Naive thymus-derived CD8-positive, alpha-beta T cell (primary cell): ENCODE data around the gene BRME1. TPM values are rescaled to one million over a fixed set of nuclear protein-coding genes. Genes with fewer than 3 reads are reported as not detected.

Experiments used
- ATAC-seq, 2 donors: fragments of 150-1000 bp; cut with Tn5 transposase in 1 of 2; sonication (Bioruptor Pico), chemical (Tn5 transposase) in 1 of 2; 1 replicate in 1 of 2; 2 replicates in 1 of 2; pipeline ENCODE4 v1.10.0; 2021; ENCODE audit warnings: mild to moderate bottlenecking in 2 of 2, moderate library complexity in 2 of 2
- POLR2A ChIA-PET: fragments of 350-600 bp; sonication (Branson Sonifier 250); formaldehyde crosslinking; loops from one replicate; lab custom pipeline; 2021; ENCODE audit warnings: antibody characterized with exemption; lab: Charles Lee
- DNase-seq, 10 donors: peaks; one replicate each; pipeline versions ENCODE4 v3.0.0 to v3.0.0-alpha.2; 2020 to 2022
- H3K27ac Mint-ChIP-seq, 10 donors: one replicate each; pipeline ENCODE4 v1.8.0; 2020 to 2022; ENCODE audit warnings: mild to moderate bottlenecking in 10 of 10, mixed read lengths in 10 of 10, moderate library complexity in 4 of 10, inconsistent platforms in 1 of 10
- H3K27me3 Mint-ChIP-seq, 5 donors: one replicate each; pipeline ENCODE4 v1.8.0; 2021 to 2022; ENCODE audit warnings: mixed read lengths in 5 of 5
- H3K36me3 Mint-ChIP-seq, 3 donors: one replicate each; pipeline ENCODE4 v1.8.0; 2020 to 2022; ENCODE audit warnings: mixed read lengths in 3 of 3, mild to moderate bottlenecking in 2 of 3, inconsistent platforms in 1 of 3
- H3K4me1 Mint-ChIP-seq, 4 donors: one replicate each; pipeline ENCODE4 v1.8.0; 2021 to 2022; ENCODE audit warnings: mixed read lengths in 4 of 4
- H3K4me3 Mint-ChIP-seq, 10 donors: one replicate each; pipeline ENCODE4 v1.8.0; 2020 to 2022; ENCODE audit warnings: mild to moderate bottlenecking in 10 of 10, mixed read lengths in 10 of 10, moderate library complexity in 6 of 10, inconsistent platforms in 1 of 10
- H3K9me3 Mint-ChIP-seq, 9 donors: one replicate each; pipeline ENCODE4 v1.8.0; 2020 to 2022; ENCODE audit warnings: mixed read lengths in 9 of 9, mild to moderate bottlenecking in 3 of 9, inconsistent platforms in 1 of 9, moderate library complexity in 1 of 9
- polyA plus RNA-seq, 3 donors: library from polyadenylated mRNA; unstranded; fragments of 300-500 nt; fragmentation: Illumina TruSeq; gene quantifications; one replicate each; pipeline ENCODE4 v1.2.3, GENCODE V29; 2021
- total RNA-seq, 8 experiments: library from RNA in 2 of 8; stranded (reverse) in 2 of 8; gene quantifications; one replicate each; pipeline ENCODE4 v1.2.3 and lab custom pipeline; 2021 to 2026

Gene BRME1
- total RNA-seq (1 to 10 TPM; 3.0 to 3.7 TPM), polyA plus RNA-seq (under 1 TPM; 0.49 to 0.94 (median 0.76) TPM), total RNA-seq (lab: John Stamatoyannopoulos, UW) (2.4 to 3.5 (median 2.7) reads per million in 6 experiments)

- POLR2A ChIA-PET = interaction anchor here (0.6 to 1.8 kb wide), 7 partner anchors 13 to 125 kb away, joined by 3 to 7 read pairs (median 4); partner anchors contain the start of genes IL27RA and RFX1
- H3K4me1 Mint-ChIP-seq = peaks cover 8 to 26% (median 20%) of the 10 kb centered on the region in 4 donors
- no peaks in the 10 kb centered on the region for H3K27me3 Mint-ChIP-seq
- peak within 1 kb of the TSS; percentile 80 to 89 (median 88) for H3K4me3 Mint-ChIP-seq
- H3K27ac Mint-ChIP-seq = peak within 1 kb of the TSS; percentile 60 to 95 (median 90)
- peaks cover 0 to 15% (median 1%) of the 10 kb centered on the region in 3 donors for H3K36me3 Mint-ChIP-seq
- DNase-seq (peak; percentile 88 to 96 (median 93)), ATAC-seq (peak; percentile 98 to 99)
- H3K9me3 Mint-ChIP-seq = no peaks in the 10 kb centered on the region
Measured at GRCh38 chr19:13905634-13906520, at the start of gene BRME1, which contains the start of gene CC2D1A. TSS of gene BRME1 (minus strand) at chr19:13906117. CDS start at chr19:13904892, 1,225 bp downstream. TSS of gene CC2D1A (plus strand) at chr19:13906201. CDS start at chr19:13906442, 241 bp downstream.

GRCh38 chr19:13954185-13954584 is 48.3 kb upstream of the BRME1 start:
- DNase-seq (no peak), ATAC-seq (no peak)
- Mint-ChIP-seq H3K4me3 (peak overlapping the region; percentile 36 to 99 (median 88)), H3K27ac (peak overlapping the region in 6 of 10 donors; percentile 29 to 81 (median 58)), H3K27me3 (no peaks in the 10 kb centered on the region), H3K36me3 (peaks cover 0 to 38% (median 2%) of the 10 kb centered on the region in 3 donors), H3K4me1 (peaks cover 8 to 36% (median 25%) of the 10 kb centered on the region in 4 donors), H3K9me3 (no peaks in the 10 kb centered on the region)
- POLR2A ChIA-PET = interaction anchor here (2.9 to 5.3 kb wide), 5 partner anchors 24 to 77 kb away, joined by 18 to 65 read pairs (median 38); partner anchors contain the start of genes IL27RA and RFX1

- POLR2A ChIA-PET = interaction anchor here (0.5 to 5.3 kb wide), 19 partner anchors 9 to 569 kb away, joined by 3 to 65 read pairs (median 4); partner anchors contain the start of genes IL27RA, MISP3 and RFX1
- Mint-ChIP-seq H3K9me3 (no peaks in the 10 kb centered on the region), H3K27me3 (no peaks in the 10 kb centered on the region), H3K4me1 (peaks cover 7 to 28% (median 25%) of the 10 kb centered on the region in 4 donors), H3K27ac (peak overlapping the region; percentile 53 to 97 (median 88)), H3K36me3 (peaks cover 0 to 33% (median 2%) of the 10 kb centered on the region in 3 donors), H3K4me3 (peak overlapping the region; percentile 74 to 99 (median 88))
- DNase-seq (peak in 1 of 10 donors; percentile 18), ATAC-seq (no peak)
Measured at GRCh38 chr19:13952931-13953531, 47.1 kb upstream of the BRME1 start.

- Mint-ChIP-seq H3K4me3 (peak within 1 kb of the TSS; percentile 88 to 99 (median 93)), H3K9me3 (no peaks in the 10 kb centered on the region), H3K27ac (peak within 1 kb of the TSS; percentile 88 to 98 (median 96)), H3K36me3 (peaks cover 0 to 28% (median 2%) of the 10 kb centered on the region in 3 donors), H3K27me3 (no peaks in the 10 kb centered on the region), H3K4me1 (peaks cover 7 to 28% (median 25%) of the 10 kb centered on the region in 4 donors)
- DNase-seq (peak; percentile 93 to 100 (median 99)), ATAC-seq (peak; percentile 96 to 97)
- POLR2A ChIA-PET = interaction anchor here (0.5 to 5.3 kb wide), 22 partner anchors 8 to 569 kb away, joined by 3 to 65 read pairs (median 4); partner anchors contain the start of genes IL27RA, MISP3 and RFX1
Measured at GRCh38 chr19:13952154-13952930, 46.4 kb upstream of the BRME1 start, which contains the start of gene DCAF15. TSS of gene DCAF15 (plus strand) at chr19:13952509. CDS start at chr19:13952513, 4 bp downstream.

- peaks cover 7 to 26% (median 23%) of the 10 kb centered on the region in 4 donors for H3K4me1 Mint-ChIP-seq
- peak overlapping the region; percentile 88 to 99 (median 93) for H3K4me3 Mint-ChIP-seq
- DNase-seq (no peak), ATAC-seq (peak; percentile 10 to 18)
- POLR2A ChIA-PET = interaction anchor here (0.5 to 5.3 kb wide), 16 partner anchors 9 to 140 kb away, joined by 3 to 65 read pairs (median 4); partner anchors contain the start of genes IL27RA and RFX1
- H3K27ac Mint-ChIP-seq = peak overlapping the region; percentile 88 to 98 (median 96)
- no peaks in the 10 kb centered on the region for H3K27me3 Mint-ChIP-seq
- H3K36me3 Mint-ChIP-seq = peaks cover 0 to 22% (median 0%) of the 10 kb centered on the region in 3 donors
- H3K9me3 Mint-ChIP-seq = no peaks in the 10 kb centered on the region
Measured at GRCh38 chr19:13951799-13952153, 45.9 kb upstream of the BRME1 start.

GRCh38 chr19:13951043-13951442 is 45.1 kb upstream of the BRME1 start:
- no peaks in the 10 kb centered on the region for H3K27me3 Mint-ChIP-seq
- DNase-seq (no peak), ATAC-seq (no peak)
- H3K4me1 Mint-ChIP-seq = peaks cover 7 to 26% (median 23%) of the 10 kb centered on the region in 4 donors
- no peaks in the 10 kb centered on the region for H3K9me3 Mint-ChIP-seq
- no peak overlapping the region for H3K4me3 Mint-ChIP-seq
- POLR2A ChIA-PET = interaction anchor here (0.7 to 5.3 kb wide), 7 partner anchors 9 to 140 kb away, joined by 3 to 65 read pairs (median 8); partner anchors contain the start of gene IL27RA
- H3K27ac Mint-ChIP-seq = no peak overlapping the region
- peaks cover 0 to 18% (median 0%) of the 10 kb centered on the region in 3 donors for H3K36me3 Mint-ChIP-seq

- Mint-ChIP-seq H3K36me3 (no peaks in the 10 kb centered on the region), H3K27ac (no peak overlapping the region), H3K4me3 (no peak overlapping the region), H3K27me3 (no peaks in the 10 kb centered on the region), H3K9me3 (no peaks in the 10 kb centered on the region), H3K4me1 (no peaks in the 10 kb centered on the region)
- ATAC-seq (no peak), DNase-seq (no peak)
- POLR2A ChIA-PET = no interaction called here
Measured at GRCh38 chr19:13946414-13946813, 40.5 kb upstream of the BRME1 start.

- Mint-ChIP-seq H3K27me3 (peaks cover 0 to 13% (median 3%) of the 10 kb centered on the region in 5 donors), H3K4me3 (no peak overlapping the region), H3K4me1 (peaks cover 0 to 3% (median 0%) of the 10 kb centered on the region in 4 donors), H3K36me3 (no peaks in the 10 kb centered on the region), H3K9me3 (no peaks in the 10 kb centered on the region), H3K27ac (no peak overlapping the region)
- DNase-seq (no peak), ATAC-seq (no peak)
- POLR2A ChIA-PET = no interaction called here
Measured at GRCh38 chr19:13942023-13942684, 36.2 kb upstream of the BRME1 start.

- POLR2A ChIA-PET = interaction anchor here (0.5 to 1.6 kb wide), 5 partner anchors 9 to 633 kb away, joined by 3 to 4 read pairs (median 3); partner anchors contain the start of genes IL27RA and RFX1
Measured at GRCh38 chr19:13938301-13939064, 32.6 kb upstream of the BRME1 start, which contains the start of gene PODNL1. TSS of gene PODNL1 (minus strand) at chr19:13938417. CDS start at chr19:13938181, 236 bp downstream.

More at GRCh38 chr19:13938301-13939064, 32.6 kb upstream of the BRME1 start, which contains the start of gene PODNL1:
- peaks cover 5 to 15% (median 10%) of the 10 kb centered on the region in 4 donors for H3K4me1 Mint-ChIP-seq
- no peaks in the 10 kb centered on the region for H3K9me3 Mint-ChIP-seq
- no peak within 1 kb of the TSS for H3K27ac Mint-ChIP-seq
- ATAC-seq (no peak), DNase-seq (no peak)
- H3K36me3 Mint-ChIP-seq = no peaks in the 10 kb centered on the region
- H3K4me3 Mint-ChIP-seq = no peak within 1 kb of the TSS
- H3K27me3 Mint-ChIP-seq = peaks cover under 1 to 18% (median 6%) of the 10 kb centered on the region in 5 donors
